Effector CD8-positive, alpha-beta T cell (primary cell): ENCODE data around the gene PCYOX1L.
A peak's percentile ranks its signal among the peaks of the same experiment; 100 is the strongest.

Experiments
- DNase-seq: peaks from one replicate; lab custom pipeline; 2025; lab: John Stamatoyannopoulos, UW

PCYOX1L gene

GRCh38 chr5:149337736-149338135 is 20.1 kb upstream of the PCYOX1L start:
- no peak for DNase-seq

GRCh38 chr5:149338364-149338763 is 19.5 kb upstream of the PCYOX1L start:
- no peak for DNase-seq

- no peak for DNase-seq
Observed at GRCh38 chr5:149340920-149341319, 16.9 kb upstream of the PCYOX1L start.

GRCh38 chr5:149341876-149342275 is 16.0 kb upstream of the PCYOX1L start:
- no peak for DNase-seq

GRCh38 chr5:149344151-149344550 is 13.7 kb upstream of the PCYOX1L start:
- no peak for DNase-seq

- DNase-seq, result peak; percentile 76
Observed at GRCh38 chr5:149345147-149345891, 12.5 kb upstream of the PCYOX1L start, which contains the start of gene GRPEL2. TSS of gene GRPEL2 (plus strand) at chr5:149345499. CDS start at chr5:149345540, 41 bp downstream.

GRCh38 chr5:149345892-149346222 is 12.0 kb upstream of the PCYOX1L start:
- no peak for DNase-seq

- no peak for DNase-seq
Observed at GRCh38 chr5:149348518-149348917, 9.3 kb upstream of the PCYOX1L start.

GRCh38 chr5:149349382-149349781 is 8.5 kb upstream of the PCYOX1L start:
- no peak for DNase-seq

- no peak for DNase-seq
Observed at GRCh38 chr5:149352169-149352568, 5.7 kb upstream of the PCYOX1L start.

GRCh38 chr5:149353911-149354310 is 3.9 kb upstream of the PCYOX1L start:
- DNase-seq, result no peak

- no peak for DNase-seq
Observed at GRCh38 chr5:149355688-149356087, 2.2 kb upstream of the PCYOX1L start.

- no peak for DNase-seq
Observed at GRCh38 chr5:149356391-149356790, 1.5 kb upstream of the PCYOX1L start.

- no peak for DNase-seq
Observed at GRCh38 chr5:149358294-149358651, 427 bp downstream of the PCYOX1L start.

- no peak for DNase-seq
Observed at GRCh38 chr5:149358868-149359495, 1.1 kb downstream of the PCYOX1L start.

GRCh38 chr5:149360272-149360671 is 2.4 kb downstream of the PCYOX1L start:
- no peak for DNase-seq

- DNase-seq, result no peak
Observed at GRCh38 chr5:149362541-149362940, 4.7 kb downstream of the PCYOX1L start.

- no peak for DNase-seq
Observed at GRCh38 chr5:149363358-149363757, 5.5 kb downstream of the PCYOX1L start.

- no peak for DNase-seq
Observed at GRCh38 chr5:149363936-149364335, 6.1 kb downstream of the PCYOX1L start.

- DNase-seq, result no peak
Observed at GRCh38 chr5:149364719-149365118, 6.9 kb downstream of the PCYOX1L start.

GRCh38 chr5:149365418-149365817 is 7.6 kb downstream of the PCYOX1L start:
- DNase-seq, result no peak

GRCh38 chr5:149366169-149366729 is 8.4 kb downstream of the PCYOX1L start:
- DNase-seq, result no peak

GRCh38 chr5:149367249-149367971 is 9.6 kb downstream of the PCYOX1L start:
- DNase-seq, result peak; percentile 27
